ENCODE measurements around the gene C20orf204. TPM values are rescaled to one million over a fixed set of nuclear protein-coding genes. Genes with fewer than 3 reads are reported as not detected.

Gene C20orf204
- total RNA-seq, 1 donor from 2014 or later = 0.86 TPM

Small RNA genes lying within 50 kb of the gene (microRNA-seq; reads per million reads assigned to microRNA genes)
- gene MIR6813 = not detected

Other genes with a start within 250 kb of the C20orf204 start
- 17.4 TPM for gene ZBTB46, start 204.9 kb upstream of the C20orf204 start, total RNA-seq
- gene ABHD16B, start 174.7 kb upstream of the C20orf204 start, total RNA-seq = not detected
- 72.0 TPM for gene TPD52L2, start 170.9 kb upstream of the C20orf204 start, total RNA-seq
- 36.1 TPM for gene DNAJC5, start 141.1 kb upstream of the C20orf204 start, total RNA-seq
- gene UCKL1, start 79.8 kb upstream of the C20orf204 start, total RNA-seq = 43.2 TPM
- 12.8 TPM for gene ZNF512B, start 66.3 kb upstream of the C20orf204 start, total RNA-seq
- 4.0 TPM for gene SAMD10, start 56.5 kb upstream of the C20orf204 start, total RNA-seq
- gene PRPF6, start 55.0 kb upstream of the C20orf204 start, total RNA-seq = 47.5 TPM
- gene SOX18, start 13.5 kb downstream of the C20orf204 start, total RNA-seq = 67.0 TPM
- gene TCEA2, start 27.0 kb downstream of the C20orf204 start, total RNA-seq = 66.0 TPM
- 3.1 TPM for gene RGS19, start 43.3 kb downstream of the C20orf204 start, total RNA-seq
- gene OPRL1, start 43.9 kb downstream of the C20orf204 start, total RNA-seq = 0.48 TPM
- not detected for gene LKAAEAR1, start 48.2 kb downstream of the C20orf204 start, total RNA-seq
- gene NPBWR2, start 71.4 kb downstream of the C20orf204 start, total RNA-seq = not detected
- not detected for gene MYT1, start 128.3 kb downstream of the C20orf204 start, total RNA-seq
- 46.9 TPM for gene PCMTD2, start 219.6 kb downstream of the C20orf204 start, total RNA-seq